GM12891 (cell line): Measurements from ENCODE around the gene DBN1.

Source experiments
- POLR2A ChIP-seq: IDR thresholded peaks from 2 replicates; pipeline ENCODE4 v1.6.1; 2011; ENCODE audit warnings: low read depth, low read length, control low read depth
- POLR2AphosphoS5 ChIP-seq: IDR thresholded peaks from 2 replicates; pipeline ENCODE4 v1.6.1; 2011; ENCODE audit warnings: low read depth, low read length, control low read depth
- POU2F2 ChIP-seq: IDR thresholded peaks from 2 replicates; pipeline ENCODE4 v1.6.1; 2011; ENCODE audit warnings: low read depth, mild to moderate bottlenecking, control low read depth, low read length, moderate library complexity
- SPI1 ChIP-seq: IDR thresholded peaks from 2 replicates; pipeline ENCODE4 v1.6.1; 2011; ENCODE audit warnings: low read depth, low read length, control low read depth

GRCh38 chr5:177456591-177456964 lies 16.9 kb downstream of the DBN1 start:
- TF ChIP-seq POLR2AphosphoS5 = no peak
- no peak for TF ChIP-seq POLR2A
- TF ChIP-seq SPI1 = no peak
- no peak for TF ChIP-seq POU2F2
